SK-N-MC (cell line): ENCODE results near the gene SELENOH.

Experiments used
- EZH2 ChIP-seq: fragments of 200-600 bp; sonication (generic); IDR thresholded peaks from one replicate; pipeline ENCODE4 v1.6.1; 2017; ENCODE audit warnings: antibody characterized with exemption
- FOXP2 ChIP-seq: optimal IDR thresholded peaks from 2 replicates; pipeline ENCODE3; 2011; ENCODE audit warnings: mild to moderate bottlenecking, moderate library complexity; ENCODE audit not compliant: insufficient read depth; ENCODE audit errors: extremely low read length, control extremely low read depth
- POLR2AphosphoS5 ChIP-seq: IDR thresholded peaks from 2 replicates; pipeline ENCODE4 v1.6.1; 2012; ENCODE audit warnings: mild to moderate bottlenecking, low read depth, low read length, borderline replicate concordance

DNA sequence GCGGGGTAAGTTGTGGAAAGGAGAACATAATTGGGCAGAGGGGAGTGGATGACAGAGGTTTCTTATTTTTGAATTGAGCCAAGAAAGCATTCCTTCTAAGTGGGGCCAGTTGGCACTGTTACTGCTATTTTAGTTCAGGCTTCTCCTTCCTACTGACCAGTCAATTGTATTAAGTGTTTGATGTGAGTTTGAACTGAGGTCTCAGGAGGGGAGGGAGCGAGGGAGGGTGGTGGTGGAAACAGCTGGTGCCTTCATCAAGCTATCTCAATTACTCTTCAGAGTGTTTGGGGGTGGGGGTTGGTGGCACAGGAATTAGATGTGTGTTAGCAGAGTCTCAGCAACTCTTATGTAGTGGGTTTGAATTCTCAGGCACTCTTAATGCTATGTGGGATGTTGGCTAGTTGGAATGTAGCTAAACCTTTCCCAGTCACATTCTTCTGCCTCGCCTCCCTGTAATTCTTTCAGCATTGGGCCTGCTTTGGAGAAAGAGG, 34.8 kb downstream of the SELENOH start:
- TF ChIP-seq EZH2 = no peak
- TF ChIP-seq POLR2AphosphoS5 = no peak
- TF ChIP-seq FOXP2 = no peak
